Retinal pigment epithelial cell (primary cell): Measurements from ENCODE around the gene KCNN3.

Experiments
- DNase-seq: peaks from one replicate; pipeline ENCODE4 v3.0.0-alpha.2; 2010; ENCODE audit warnings: low read depth
- H3K4me3 ChIP-seq: 2 replicates; pipeline ENCODE4 v1.5.1; 2011; ENCODE audit warnings: mild to moderate bottlenecking, low read length, control low read depth, moderate library complexity
- TF ChIP-seq, protein P1 (sequence below): conservative IDR thresholded peaks from 2 replicates; pipeline ENCODE4 v1.5.1; 2011; ENCODE audit warnings: low read depth, low read length, control low read depth, inconsistent platforms

KCNN3 gene

DNA sequence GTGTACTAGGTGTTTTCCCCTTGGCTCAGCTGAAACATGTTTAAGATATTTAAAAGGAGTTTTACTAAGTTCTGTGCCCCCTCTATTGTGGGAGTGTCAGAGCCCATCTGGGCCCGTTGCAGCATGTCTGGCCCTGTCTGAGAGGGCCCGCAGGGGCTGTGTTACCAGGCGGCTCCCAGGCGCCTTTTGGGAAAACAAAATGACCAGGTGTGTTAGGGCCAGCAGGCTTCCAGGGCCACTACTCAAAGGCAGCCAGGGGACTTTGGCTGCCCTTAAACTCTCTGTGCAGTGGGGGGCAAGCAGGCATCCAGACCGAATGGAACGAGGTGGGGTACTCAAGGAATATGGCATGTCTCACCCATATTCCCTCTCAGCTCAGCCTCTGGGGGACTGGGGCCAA, 111.7 kb downstream of the KCNN3 start:
- no peak for DNase-seq
- TF ChIP-seq, protein P1, sequence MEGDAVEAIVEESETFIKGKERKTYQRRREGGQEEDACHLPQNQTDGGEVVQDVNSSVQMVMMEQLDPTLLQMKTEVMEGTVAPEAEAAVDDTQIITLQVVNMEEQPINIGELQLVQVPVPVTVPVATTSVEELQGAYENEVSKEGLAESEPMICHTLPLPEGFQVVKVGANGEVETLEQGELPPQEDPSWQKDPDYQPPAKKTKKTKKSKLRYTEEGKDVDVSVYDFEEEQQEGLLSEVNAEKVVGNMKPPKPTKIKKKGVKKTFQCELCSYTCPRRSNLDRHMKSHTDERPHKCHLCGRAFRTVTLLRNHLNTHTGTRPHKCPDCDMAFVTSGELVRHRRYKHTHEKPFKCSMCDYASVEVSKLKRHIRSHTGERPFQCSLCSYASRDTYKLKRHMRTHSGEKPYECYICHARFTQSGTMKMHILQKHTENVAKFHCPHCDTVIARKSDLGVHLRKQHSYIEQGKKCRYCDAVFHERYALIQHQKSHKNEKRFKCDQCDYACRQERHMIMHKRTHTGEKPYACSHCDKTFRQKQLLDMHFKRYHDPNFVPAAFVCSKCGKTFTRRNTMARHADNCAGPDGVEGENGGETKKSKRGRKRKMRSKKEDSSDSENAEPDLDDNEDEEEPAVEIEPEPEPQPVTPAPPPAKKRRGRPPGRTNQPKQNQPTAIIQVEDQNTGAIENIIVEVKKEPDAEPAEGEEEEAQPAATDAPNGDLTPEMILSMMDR: no peak
- no peak overlapping the region for H3K4me3 ChIP-seq

DNA sequence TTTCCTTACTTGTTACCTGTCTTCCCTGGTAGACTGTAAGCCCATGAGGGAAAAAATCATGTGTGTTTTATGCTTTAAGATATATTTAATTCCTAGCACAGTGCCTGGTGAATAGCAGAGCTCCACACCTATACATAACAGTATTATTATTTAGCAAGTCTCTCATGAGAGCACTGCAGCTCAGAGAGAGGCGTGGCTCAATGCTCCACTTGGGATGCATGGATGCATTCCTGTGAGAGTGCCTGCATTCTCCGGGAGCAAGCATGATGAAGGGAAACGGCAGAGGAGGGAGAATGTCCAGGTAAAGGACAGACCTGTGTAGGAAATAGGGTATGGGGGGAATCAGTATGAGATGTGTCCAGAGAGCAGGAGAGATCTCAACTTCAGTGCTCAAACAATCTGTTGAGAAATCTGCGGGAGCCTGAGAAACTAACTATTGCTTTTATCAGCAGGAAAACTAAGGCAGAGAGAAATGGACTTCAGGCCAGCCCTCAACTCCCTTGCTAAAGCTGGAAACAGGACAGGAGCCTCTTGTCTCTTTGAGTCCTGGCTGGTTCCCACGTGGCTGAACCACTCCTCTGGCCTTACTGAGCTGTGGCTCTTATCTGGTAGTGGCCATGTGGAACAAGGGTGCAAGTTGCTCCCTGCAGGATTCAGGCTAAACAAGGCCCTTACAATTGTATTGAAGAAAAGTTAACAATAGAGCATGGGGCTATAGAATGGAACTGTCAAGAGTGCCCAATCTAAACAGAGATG, 113.1 kb downstream of the KCNN3 start:
- TF ChIP-seq, protein P1: no peak
- H3K4me3 ChIP-seq: no peak overlapping the region
- no peak for DNase-seq

DNA sequence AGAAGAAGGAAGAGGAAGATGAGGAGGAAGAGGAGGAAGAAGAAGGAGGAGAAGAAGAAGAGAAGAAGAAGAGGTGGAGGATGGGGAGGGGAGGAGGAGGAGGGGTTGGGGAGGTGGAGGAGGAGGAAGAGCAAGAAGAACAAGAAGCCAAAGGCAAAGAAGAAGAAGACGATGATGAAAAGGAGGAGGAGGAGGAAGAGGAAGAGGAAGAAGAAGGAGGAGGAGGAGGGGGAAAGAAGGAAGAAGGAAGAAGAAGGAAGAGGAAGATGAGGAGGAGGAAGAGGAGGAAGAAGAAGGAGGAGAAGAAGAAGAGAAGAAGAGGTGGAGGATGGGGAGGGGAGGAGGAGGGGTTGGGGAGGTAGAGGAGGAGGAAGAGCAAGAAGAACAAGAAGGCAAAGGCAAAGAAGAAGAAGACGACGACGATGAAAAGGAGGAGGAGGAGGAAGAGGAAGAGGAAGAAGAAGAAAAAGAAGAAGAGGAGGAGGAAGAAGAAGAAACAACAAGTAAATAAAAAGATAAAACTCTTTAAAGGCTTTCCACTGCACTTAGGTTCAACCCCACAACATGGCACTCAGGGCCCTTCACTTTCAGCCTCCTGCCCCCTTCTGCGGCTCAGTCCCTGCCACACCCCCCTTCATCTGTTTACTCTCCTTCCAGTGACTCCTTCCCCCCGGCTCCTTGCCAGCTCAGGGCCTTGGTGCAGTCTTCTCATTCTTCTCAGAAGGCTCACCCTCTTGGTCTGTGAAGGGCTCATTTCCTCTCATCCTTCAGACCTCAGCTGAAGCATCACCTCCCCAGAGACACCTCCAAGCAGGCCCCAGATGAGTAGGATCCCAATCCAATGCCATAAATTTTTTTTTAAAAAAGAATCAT, 114.0 kb downstream of the KCNN3 start:
- TF ChIP-seq, protein P1: no peak
- DNase-seq: no peak
- H3K4me3 ChIP-seq: no peak overlapping the region

DNA sequence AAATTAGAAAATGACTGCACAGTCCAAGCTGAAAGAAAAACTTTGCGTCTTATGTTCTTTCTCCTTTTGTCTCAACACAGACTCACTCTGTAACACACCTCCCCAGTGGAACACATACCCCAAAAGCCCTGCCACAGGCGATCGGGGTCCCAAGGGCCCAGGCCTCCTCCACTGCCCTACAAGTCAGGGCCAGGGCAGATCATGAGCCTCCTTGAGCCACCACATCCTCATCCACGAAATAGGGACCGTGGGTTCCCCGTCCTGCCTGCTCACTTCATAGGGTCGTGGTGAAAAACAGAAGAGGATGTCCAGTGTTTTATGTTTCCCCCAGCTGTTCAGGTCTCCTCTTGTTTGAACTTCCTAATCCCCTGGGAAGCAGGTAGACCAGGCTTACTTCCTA, 116.7 kb downstream of the KCNN3 start:
- no peak for DNase-seq
- no peak overlapping the region for H3K4me3 ChIP-seq
- TF ChIP-seq, protein P1: no peak

DNA sequence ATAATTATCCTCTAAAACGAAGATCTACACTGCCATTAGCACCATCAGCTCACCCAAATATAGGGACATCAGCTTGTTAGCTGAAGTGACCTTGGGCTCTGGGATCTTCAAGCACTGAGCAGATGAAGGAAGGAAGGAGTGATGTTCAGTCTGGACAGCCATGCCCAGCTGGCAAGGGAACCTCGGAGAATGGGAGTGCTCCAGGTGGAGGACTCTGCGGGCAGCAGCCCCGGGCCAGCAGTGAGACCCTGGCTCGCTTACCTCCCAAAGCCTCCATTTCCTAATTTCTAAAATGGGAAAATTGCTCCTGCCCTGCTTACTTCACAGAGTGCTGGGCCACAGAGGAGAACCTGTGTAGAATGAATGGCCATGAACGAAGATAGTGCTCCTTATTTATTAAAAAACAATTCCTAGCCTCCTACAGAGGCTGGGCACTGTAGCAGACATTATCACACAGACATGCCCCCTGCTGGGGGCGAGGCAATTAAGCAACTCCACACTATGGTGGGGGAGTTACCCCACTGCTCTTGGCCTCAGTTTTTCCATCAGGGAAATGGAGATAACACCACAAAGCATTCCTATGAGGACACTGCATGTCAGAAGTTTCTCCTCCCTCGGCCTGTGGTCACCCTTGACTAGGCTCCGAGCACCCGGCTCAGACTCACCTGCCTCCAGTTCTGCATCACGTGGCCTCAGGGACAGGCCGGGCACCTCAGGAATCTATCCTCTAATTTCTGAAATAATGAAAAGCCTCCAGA, 117.6 kb downstream of the KCNN3 start:
- TF ChIP-seq, protein P1: peak; percentile 30
- H3K4me3 ChIP-seq: no peak overlapping the region
- no peak for DNase-seq

DNA sequence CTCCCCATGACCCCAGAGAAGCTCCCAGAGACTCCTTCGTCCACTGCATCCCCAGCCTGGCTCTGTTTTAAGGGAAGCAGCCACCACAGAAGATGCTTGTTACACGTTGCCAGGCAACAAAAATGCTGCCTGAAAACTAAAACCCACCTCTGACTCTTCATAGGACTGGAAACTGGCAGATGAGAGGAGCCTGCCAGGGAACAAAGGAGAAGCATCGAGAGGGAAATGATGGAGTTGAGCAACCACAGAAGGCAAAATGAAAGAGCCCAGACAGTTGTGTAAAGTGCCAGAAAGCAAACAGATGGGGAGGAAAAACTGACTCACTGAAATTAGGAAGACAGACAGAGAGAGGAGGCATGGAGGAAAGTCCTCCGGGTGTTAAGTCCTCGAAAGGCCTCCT, 118.4 kb downstream of the KCNN3 start:
- TF ChIP-seq, protein P1: no peak
- H3K4me3 ChIP-seq: no peak overlapping the region
- no peak for DNase-seq
